ENCODE measurements around the gene SNX7. TPM values are rescaled to one million over a fixed set of nuclear protein-coding genes. Genes with fewer than 3 reads are reported as not detected.

SNX7 gene
- polyA plus RNA-seq, 1 of the 3 experiments (the other 2 are of a cell fraction), result 16.0 TPM

DNA sequence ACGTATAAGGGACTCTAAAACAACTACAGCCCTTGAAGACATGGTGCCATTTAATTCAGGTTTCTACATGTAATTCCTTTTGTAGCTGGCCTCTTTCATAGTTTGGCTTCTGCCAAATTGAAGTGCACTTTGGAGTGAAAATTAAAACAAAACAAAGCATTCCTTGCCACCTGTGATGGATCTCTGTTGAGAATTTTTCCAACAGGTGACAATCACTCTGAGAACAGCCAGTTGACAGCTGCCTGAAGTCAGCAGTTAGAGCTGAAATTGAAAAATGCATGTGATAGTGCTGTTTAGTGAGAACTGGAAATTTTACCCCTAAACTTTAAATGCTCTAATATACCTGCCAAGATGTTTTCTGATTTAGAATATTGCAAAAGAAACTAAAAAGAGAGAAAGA is 134.5 kb downstream of the SNX7 start:
- ChIA-PET CTCF (interaction anchor here (1.3 kb wide), 1 partner anchor 686 kb away, joined by 3 read pairs; no protein-coding TSS in a partner anchor), POLR2A (no interaction called here)
- no peaks in the 10 kb centered on the region for H3K27me3 ChIP-seq (ENCODE audit: insufficient read depth)
- H3K4me2 ChIP-seq, result no peak overlapping the region
- H4K20me1 ChIP-seq (ENCODE audit: insufficient read depth), result no peaks in the 10 kb centered on the region
- H2AFZ ChIP-seq (ENCODE audit: low read depth), result no peak overlapping the region
- WGBS (ENCODE audit: low lambda C conversion rate), result 71% methylated on average over 1 of the region's 1 CpG
- no peak overlapping the region for H3K9ac ChIP-seq
- H3K4me3 ChIP-seq (ENCODE audit: low read depth in 2 of 2, low read length in 1 of 2), result no peak overlapping the region
- no peaks in the 10 kb centered on the region for H3K36me3 ChIP-seq (replicated peaks in 1 of 2; ENCODE audit: control insufficient read depth in 1 of 2, insufficient read depth in 2 of 2, low read length in 1 of 2)
- no peaks in the 10 kb centered on the region for H3K9me2 ChIP-seq
- no peaks in the 10 kb centered on the region for H3K9me3 ChIP-seq
- DNase-seq, result no peak
- no peaks in the 10 kb centered on the region for H3F3A ChIP-seq (replicated peaks; ENCODE audit: insufficient read depth)
- peaks cover 0 to 4% of the 10 kb centered on the region in 2 experiments; a peak in 2 of 4 replicates for H3K4me1 ChIP-seq (ENCODE audit: control insufficient read depth in 1 of 2, insufficient read depth in 2 of 2, low read depth in 1 of 2, low read length in 1 of 2)
- no peak for TF ChIP-seq FOSL2 (IDR thresholded peaks at IDR 0.05; ENCODE audit: borderline replicate concordance, low read depth)
- TF ChIP-seq FOXM1 (IDR thresholded peaks at IDR 0.05; ENCODE audit: low read depth), result no peak
- TF ChIP-seq, protein P1, sequence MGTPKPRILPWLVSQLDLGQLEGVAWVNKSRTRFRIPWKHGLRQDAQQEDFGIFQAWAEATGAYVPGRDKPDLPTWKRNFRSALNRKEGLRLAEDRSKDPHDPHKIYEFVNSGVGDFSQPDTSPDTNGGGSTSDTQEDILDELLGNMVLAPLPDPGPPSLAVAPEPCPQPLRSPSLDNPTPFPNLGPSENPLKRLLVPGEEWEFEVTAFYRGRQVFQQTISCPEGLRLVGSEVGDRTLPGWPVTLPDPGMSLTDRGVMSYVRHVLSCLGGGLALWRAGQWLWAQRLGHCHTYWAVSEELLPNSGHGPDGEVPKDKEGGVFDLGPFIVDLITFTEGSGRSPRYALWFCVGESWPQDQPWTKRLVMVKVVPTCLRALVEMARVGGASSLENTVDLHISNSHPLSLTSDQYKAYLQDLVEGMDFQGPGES (IDR thresholded peaks at IDR 0.05; ENCODE audit: low read depth, low read length), result no peak
- TF ChIP-seq JUND (IDR thresholded peaks at IDR 0.05), result no peak
- no peak overlapping the region for H3K27ac ChIP-seq (ENCODE audit: low read depth in 2 of 2, low read length in 1 of 2)
- H3K79me2 ChIP-seq (ENCODE audit: insufficient read depth), result no peaks in the 10 kb centered on the region

DNA sequence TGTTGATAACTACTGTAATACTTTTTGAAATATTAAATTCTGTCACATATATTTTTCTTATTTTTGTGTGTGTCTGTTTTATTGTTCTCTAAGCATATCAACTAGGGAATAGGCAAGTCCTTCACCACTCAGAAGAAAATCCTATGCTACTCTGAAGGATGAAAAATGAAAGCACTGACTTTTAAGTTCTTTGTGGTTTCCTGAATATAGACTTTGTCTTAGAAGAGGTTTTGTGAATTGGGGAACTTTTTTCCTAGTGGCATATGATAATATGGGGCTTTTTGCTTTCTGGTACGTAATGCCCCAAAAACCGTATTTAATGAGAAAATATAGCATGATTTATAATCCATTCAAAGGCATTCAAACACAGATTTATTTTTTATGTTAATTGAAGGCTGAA is 136.0 kb downstream of the SNX7 start:
- Histone ChIP-seq H3K9ac (no peak overlapping the region), H3K79me2 (ENCODE audit: insufficient read depth) (no peaks in the 10 kb centered on the region), H3K27ac (ENCODE audit: low read depth in 2 of 2, low read length in 1 of 2) (no peak overlapping the region), H3K36me3 (replicated peaks in 1 of 2; ENCODE audit: control insufficient read depth in 1 of 2, insufficient read depth in 2 of 2, low read length in 1 of 2) (no peaks in the 10 kb centered on the region), H4K20me1 (ENCODE audit: insufficient read depth) (no peaks in the 10 kb centered on the region), H3K4me1 (ENCODE audit: control insufficient read depth in 1 of 2, insufficient read depth in 2 of 2, low read depth in 1 of 2, low read length in 1 of 2) (peaks cover 0 to 4% of the 10 kb centered on the region in 2 experiments; a peak in 2 of 4 replicates), H3K4me2 (no peak overlapping the region), H3K27me3 (ENCODE audit: insufficient read depth) (no peaks in the 10 kb centered on the region), H2AFZ (ENCODE audit: low read depth) (no peak overlapping the region), H3K9me3 (no peaks in the 10 kb centered on the region), H3F3A (replicated peaks; ENCODE audit: insufficient read depth) (no peaks in the 10 kb centered on the region), H3K9me2 (no peaks in the 10 kb centered on the region), H3K4me3 (ENCODE audit: low read depth in 2 of 2, low read length in 1 of 2) (no peak overlapping the region)
- CTCF ChIA-PET, result no interaction called here
- DNase-seq, result no peak
- 82% methylated on average over 2 of the region's 2 CpGs for WGBS (ENCODE audit: low lambda C conversion rate)
- POLR2A ChIA-PET, result no interaction called here
- TF ChIP-seq RCOR1 (IDR thresholded peaks at IDR 0.05; ENCODE audit: low read length) (no peak), FOXM1 (IDR thresholded peaks at IDR 0.05; ENCODE audit: low read depth) (no peak), NRF1 (IDR thresholded peaks at IDR 0.05; ENCODE audit: low read depth, low read length) (no peak), NFIC (IDR thresholded peaks at IDR 0.05; ENCODE audit: borderline replicate concordance) (no peak), MXI1 (IDR thresholded peaks at IDR 0.05; ENCODE audit: low read depth, low read length) (no peak), POLR2AphosphoS5 (IDR thresholded peaks at IDR 0.05; ENCODE audit: low read depth, low read length) (no peak), TEAD4 (IDR thresholded peaks at IDR 0.05; ENCODE audit: borderline replicate concordance, insufficient read depth) (no peak), GATA2 (CRISPR knock-in tag; IDR thresholded peaks at IDR 0.05) (no peak), RXRA (IDR thresholded peaks at IDR 0.05; ENCODE audit: borderline replicate concordance, low read depth) (no peak), RFX5 (IDR thresholded peaks at IDR 0.05; ENCODE audit: low read length) (no peak), ELF1 (IDR thresholded peaks at IDR 0.05) (no peak), SMC3 (IDR thresholded peaks at IDR 0.05; ENCODE audit: low read depth, low read length) (no peak)
- TF ChIP-seq, protein P2, sequence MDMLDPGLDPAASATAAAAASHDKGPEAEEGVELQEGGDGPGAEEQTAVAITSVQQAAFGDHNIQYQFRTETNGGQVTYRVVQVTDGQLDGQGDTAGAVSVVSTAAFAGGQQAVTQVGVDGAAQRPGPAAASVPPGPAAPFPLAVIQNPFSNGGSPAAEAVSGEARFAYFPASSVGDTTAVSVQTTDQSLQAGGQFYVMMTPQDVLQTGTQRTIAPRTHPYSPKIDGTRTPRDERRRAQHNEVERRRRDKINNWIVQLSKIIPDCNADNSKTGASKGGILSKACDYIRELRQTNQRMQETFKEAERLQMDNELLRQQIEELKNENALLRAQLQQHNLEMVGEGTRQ (IDR thresholded peaks at IDR 0.05; ENCODE audit: borderline replicate concordance, low read depth, low read length), result no peak
- TF ChIP-seq, protein P1 (IDR thresholded peaks at IDR 0.05; ENCODE audit: low read depth, low read length), result no peak
- TF ChIP-seq, protein P3, sequence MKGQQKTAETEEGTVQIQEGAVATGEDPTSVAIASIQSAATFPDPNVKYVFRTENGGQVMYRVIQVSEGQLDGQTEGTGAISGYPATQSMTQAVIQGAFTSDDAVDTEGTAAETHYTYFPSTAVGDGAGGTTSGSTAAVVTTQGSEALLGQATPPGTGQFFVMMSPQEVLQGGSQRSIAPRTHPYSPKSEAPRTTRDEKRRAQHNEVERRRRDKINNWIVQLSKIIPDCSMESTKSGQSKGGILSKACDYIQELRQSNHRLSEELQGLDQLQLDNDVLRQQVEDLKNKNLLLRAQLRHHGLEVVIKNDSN (IDR thresholded peaks at IDR 0.05; ENCODE audit: borderline replicate concordance, low read depth), result no peak
- TF ChIP-seq, protein P4, sequence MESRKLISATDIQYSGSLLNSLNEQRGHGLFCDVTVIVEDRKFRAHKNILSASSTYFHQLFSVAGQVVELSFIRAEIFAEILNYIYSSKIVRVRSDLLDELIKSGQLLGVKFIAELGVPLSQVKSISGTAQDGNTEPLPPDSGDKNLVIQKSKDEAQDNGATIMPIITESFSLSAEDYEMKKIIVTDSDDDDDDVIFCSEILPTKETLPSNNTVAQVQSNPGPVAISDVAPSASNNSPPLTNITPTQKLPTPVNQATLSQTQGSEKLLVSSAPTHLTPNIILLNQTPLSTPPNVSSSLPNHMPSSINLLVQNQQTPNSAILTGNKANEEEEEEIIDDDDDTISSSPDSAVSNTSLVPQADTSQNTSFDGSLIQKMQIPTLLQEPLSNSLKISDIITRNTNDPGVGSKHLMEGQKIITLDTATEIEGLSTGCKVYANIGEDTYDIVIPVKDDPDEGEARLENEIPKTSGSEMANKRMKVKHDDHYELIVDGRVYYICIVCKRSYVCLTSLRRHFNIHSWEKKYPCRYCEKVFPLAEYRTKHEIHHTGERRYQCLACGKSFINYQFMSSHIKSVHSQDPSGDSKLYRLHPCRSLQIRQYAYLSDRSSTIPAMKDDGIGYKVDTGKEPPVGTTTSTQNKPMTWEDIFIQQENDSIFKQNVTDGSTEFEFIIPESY (IDR thresholded peaks at IDR 0.05; ENCODE audit: borderline replicate concordance, low read depth), result no peak
- TF ChIP-seq, protein P5, sequence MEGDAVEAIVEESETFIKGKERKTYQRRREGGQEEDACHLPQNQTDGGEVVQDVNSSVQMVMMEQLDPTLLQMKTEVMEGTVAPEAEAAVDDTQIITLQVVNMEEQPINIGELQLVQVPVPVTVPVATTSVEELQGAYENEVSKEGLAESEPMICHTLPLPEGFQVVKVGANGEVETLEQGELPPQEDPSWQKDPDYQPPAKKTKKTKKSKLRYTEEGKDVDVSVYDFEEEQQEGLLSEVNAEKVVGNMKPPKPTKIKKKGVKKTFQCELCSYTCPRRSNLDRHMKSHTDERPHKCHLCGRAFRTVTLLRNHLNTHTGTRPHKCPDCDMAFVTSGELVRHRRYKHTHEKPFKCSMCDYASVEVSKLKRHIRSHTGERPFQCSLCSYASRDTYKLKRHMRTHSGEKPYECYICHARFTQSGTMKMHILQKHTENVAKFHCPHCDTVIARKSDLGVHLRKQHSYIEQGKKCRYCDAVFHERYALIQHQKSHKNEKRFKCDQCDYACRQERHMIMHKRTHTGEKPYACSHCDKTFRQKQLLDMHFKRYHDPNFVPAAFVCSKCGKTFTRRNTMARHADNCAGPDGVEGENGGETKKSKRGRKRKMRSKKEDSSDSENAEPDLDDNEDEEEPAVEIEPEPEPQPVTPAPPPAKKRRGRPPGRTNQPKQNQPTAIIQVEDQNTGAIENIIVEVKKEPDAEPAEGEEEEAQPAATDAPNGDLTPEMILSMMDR (IDR thresholded peaks at IDR 0.05), result no peak
